Glutamatergic neuron (in vitro differentiated cells): ENCODE results near the gene NDUFV1. TPM values are rescaled to one million over a fixed set of nuclear protein-coding genes. Genes with fewer than 3 reads are reported as not detected.

Experiments used
- DNase-seq: peaks from one replicate; pipeline ENCODE4 v3.0.0; 2022
- H3K27ac Mint-ChIP-seq: one replicate; pipeline ENCODE4 v1.8.0; 2020; ENCODE audit warnings: mild to moderate bottlenecking, mixed read lengths, inconsistent platforms; ENCODE audit not compliant: unreplicated experiment
- H3K27me3 Mint-ChIP-seq: one replicate; pipeline ENCODE4 v1.8.0; 2020; ENCODE audit warnings: mild to moderate bottlenecking, moderate library complexity, mixed read lengths, inconsistent platforms; ENCODE audit not compliant: unreplicated experiment
- H3K36me3 Mint-ChIP-seq: one replicate; pipeline ENCODE4 v1.8.0; 2020; ENCODE audit warnings: mild to moderate bottlenecking, mixed read lengths, inconsistent platforms; ENCODE audit not compliant: unreplicated experiment
- H3K4me1 Mint-ChIP-seq: one replicate; pipeline ENCODE4 v1.8.0; 2020; ENCODE audit warnings: mild to moderate bottlenecking, low read depth, mixed read lengths, inconsistent platforms; ENCODE audit not compliant: unreplicated experiment
- H3K4me3 Mint-ChIP-seq: one replicate; pipeline ENCODE4 v1.8.0; 2020; ENCODE audit warnings: mild to moderate bottlenecking, mixed read lengths, inconsistent platforms; ENCODE audit not compliant: unreplicated experiment
- H3K9me3 Mint-ChIP-seq: one replicate; pipeline ENCODE4 v1.8.0; 2020; ENCODE audit warnings: mild to moderate bottlenecking, moderate library complexity, mixed read lengths, inconsistent platforms; ENCODE audit not compliant: unreplicated experiment
- total RNA-seq: library from RNA; stranded (reverse); fragmentation: NEBNext Ultra II Directional; extraction: Animal tissue kit (Norgen Biotek cat#: 25700); gene quantifications from one replicate; pipeline ENCODE4 v1.2.1, GENCODE V29; 2021; ENCODE audit not compliant: unreplicated experiment
- TF ChIP-seq, protein P1 (sequence below): fragments of 200-600 bp; sonication (generic); IDR thresholded peaks from one replicate; pipeline ENCODE4 v1.5.0; 2021; ENCODE audit not compliant: partially characterized antibody, unreplicated experiment

NDUFV1 gene
- total RNA-seq, 1 donor from 2014 or later: 216 TPM

DNA sequence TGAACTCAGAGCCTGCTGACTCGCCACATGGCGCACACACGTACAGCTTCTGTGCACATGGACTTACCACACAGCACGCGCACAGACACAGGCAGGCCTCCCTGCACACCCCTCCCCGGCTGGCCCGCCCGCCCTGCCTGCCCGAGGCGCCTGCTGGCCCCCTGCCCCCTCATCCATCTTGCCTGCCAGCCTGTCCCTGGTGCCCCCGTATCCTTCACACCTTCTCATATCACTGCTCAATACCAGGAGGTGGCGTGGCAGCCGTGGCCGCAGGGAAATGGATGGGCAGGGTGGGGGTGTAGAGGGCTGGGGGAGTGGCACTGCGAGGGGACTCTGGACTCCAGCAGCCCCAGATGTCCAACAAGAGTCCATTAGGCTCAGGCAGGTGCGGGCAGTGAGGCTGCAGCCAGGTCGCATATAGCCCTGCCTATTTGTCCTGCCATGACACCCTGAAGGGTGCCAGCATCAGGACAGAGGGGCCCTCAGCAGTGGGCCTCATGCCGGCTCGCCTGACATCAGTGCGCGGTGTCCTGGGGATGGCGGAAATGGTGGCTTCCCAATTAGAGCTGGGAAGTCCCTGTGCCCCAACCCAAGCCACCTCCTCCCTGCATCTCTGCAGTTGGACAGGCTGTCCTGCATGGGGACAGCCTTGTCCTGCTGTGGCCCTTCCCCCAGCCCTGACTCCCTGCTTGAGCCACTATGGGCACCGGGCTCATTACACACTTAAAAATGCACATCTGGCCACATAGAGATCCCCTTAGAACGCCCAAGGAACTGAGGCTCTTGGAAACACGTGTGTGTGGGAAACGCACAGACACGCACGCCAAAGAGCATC is 34.8 kb downstream of the NDUFV1 start:
- H3K27me3 Mint-ChIP-seq: peaks cover 6% of the 10 kb centered on the region
- no peaks in the 10 kb centered on the region for H3K36me3 Mint-ChIP-seq
- no peak for DNase-seq
- H3K27ac Mint-ChIP-seq: no peak overlapping the region
- H3K4me1 Mint-ChIP-seq: no peaks in the 10 kb centered on the region
- TF ChIP-seq, protein P1, sequence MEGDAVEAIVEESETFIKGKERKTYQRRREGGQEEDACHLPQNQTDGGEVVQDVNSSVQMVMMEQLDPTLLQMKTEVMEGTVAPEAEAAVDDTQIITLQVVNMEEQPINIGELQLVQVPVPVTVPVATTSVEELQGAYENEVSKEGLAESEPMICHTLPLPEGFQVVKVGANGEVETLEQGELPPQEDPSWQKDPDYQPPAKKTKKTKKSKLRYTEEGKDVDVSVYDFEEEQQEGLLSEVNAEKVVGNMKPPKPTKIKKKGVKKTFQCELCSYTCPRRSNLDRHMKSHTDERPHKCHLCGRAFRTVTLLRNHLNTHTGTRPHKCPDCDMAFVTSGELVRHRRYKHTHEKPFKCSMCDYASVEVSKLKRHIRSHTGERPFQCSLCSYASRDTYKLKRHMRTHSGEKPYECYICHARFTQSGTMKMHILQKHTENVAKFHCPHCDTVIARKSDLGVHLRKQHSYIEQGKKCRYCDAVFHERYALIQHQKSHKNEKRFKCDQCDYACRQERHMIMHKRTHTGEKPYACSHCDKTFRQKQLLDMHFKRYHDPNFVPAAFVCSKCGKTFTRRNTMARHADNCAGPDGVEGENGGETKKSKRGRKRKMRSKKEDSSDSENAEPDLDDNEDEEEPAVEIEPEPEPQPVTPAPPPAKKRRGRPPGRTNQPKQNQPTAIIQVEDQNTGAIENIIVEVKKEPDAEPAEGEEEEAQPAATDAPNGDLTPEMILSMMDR: no peak
- H3K9me3 Mint-ChIP-seq: peaks cover 4% of the 10 kb centered on the region
- H3K4me3 Mint-ChIP-seq: no peak overlapping the region

DNA sequence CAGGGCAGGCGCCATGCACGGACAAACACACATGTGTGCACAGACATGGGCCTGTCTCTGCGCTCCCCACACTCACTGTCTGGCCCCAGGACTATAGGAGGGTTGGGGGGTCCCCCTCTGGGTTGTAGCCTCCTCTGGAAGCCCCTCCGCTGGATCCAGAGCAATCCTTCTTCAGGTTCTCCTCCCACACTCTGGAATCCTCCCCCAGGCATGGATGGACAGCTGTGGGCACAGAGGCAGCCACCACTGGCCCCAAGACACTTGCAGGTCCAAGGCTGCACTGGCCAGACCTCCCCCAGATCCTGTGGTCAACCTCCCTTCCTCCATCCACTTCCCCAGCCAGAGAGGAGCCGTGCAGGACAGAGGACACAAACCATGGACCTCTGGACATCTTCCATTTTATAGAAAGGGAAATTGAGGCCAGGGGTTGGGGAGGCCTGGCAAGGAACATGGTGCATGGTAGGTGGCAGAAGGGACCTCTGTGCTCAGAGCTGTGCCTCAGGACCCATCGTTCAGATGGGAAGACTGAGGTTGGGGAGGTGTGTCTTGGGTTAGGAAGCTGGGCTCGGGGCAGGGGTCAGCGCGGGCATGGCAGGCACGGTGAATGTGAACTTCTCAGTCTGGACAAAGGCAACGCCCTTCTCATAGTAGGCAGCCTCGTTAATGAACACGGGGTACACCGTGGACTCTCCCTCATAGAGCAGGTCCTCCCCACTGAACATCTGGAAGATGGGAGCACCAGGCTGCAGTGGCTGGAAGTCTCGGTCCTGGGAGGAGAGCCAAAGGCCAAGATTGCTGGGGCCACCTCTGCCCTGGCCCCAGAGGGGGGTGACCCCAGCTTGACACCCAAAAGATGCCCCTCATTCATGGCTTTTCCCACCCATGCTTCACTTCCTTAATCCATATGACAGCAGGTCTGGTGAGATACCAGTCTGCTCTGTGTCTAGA is 35.7 kb downstream of the NDUFV1 start:
- peaks cover 3% of the 10 kb centered on the region for H3K4me1 Mint-ChIP-seq
- DNase-seq: no peak
- H3K36me3 Mint-ChIP-seq: no peaks in the 10 kb centered on the region
- TF ChIP-seq, protein P1: no peak
- peaks cover 6% of the 10 kb centered on the region for H3K27me3 Mint-ChIP-seq
- H3K4me3 Mint-ChIP-seq: no peak overlapping the region
- peaks cover 4% of the 10 kb centered on the region for H3K9me3 Mint-ChIP-seq
- no peak overlapping the region for H3K27ac Mint-ChIP-seq

DNA sequence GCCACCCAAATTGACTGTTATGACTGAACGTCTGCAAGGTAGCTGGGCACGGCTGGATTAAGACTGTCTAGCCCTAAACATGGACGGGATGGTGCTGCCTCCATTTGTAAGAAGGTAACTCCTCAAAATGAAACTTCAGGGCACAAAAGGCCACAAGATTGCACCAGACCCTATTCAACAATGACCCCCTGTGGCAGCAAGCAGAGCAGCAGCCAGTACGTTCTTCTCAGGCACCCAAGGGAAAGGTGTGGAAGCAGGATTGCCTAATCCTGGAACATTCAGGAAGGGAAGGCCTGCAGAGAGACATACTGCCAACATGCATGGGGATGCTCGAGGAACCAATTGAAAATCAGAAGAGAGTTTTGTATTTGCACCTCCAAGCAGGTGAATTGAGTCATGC is 37.3 kb downstream of the NDUFV1 start:
- TF ChIP-seq, protein P1: peak; percentile 15
- peaks cover 3% of the 10 kb centered on the region for H3K4me1 Mint-ChIP-seq
- no peak for DNase-seq
- peaks cover 9% of the 10 kb centered on the region for H3K27me3 Mint-ChIP-seq
- H3K36me3 Mint-ChIP-seq: no peaks in the 10 kb centered on the region
- H3K9me3 Mint-ChIP-seq: peaks cover 4% of the 10 kb centered on the region
- H3K4me3 Mint-ChIP-seq: no peak overlapping the region
- no peak overlapping the region for H3K27ac Mint-ChIP-seq

DNA sequence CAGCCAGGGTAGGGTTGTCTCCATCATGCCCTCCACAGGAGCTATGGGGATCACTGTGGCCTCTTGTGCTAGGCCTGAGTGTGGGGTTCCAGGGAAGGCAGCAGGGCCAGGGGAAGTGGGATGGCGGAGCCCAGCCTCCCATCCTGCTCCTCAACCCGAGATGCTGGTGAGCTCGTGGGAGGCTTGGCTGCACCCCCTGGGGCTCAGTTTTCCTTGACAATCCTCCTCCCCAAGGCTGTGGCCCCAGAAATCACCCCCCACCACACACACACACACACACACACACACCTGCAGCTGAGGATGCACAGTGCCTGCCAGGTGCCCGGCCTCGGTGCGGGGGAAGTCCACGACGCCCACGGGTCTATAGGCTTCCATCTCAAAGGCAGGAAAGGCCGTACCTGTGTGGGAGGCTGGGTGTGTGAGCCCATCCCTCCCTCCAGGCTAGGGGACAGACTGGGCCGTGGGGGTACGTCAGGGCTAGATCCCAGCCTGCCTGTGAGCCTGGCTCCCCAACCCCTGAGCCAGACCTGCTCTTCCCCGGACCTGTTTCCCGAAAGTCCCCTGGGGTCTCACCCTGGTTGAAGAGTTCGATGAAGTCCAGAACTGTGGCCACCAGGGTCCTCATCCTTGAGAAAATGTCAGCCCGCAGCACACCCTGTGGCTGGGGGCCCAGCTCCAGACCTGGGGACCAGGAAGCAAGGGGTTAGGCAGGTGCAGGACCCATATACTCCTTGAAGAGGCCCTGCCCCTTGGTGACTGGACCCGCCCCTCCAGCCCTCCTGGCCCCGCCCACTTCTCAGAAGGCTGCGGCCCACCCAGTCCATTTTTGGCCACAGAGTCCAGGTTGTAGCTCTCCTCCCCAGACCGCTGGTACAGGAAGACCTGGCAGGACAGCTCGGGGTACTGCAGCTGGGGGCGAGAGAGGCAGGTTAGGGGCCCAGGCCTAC is 38.0 kb downstream of the NDUFV1 start:
- no peak overlapping the region for H3K4me3 Mint-ChIP-seq
- H3K4me1 Mint-ChIP-seq: peaks cover 3% of the 10 kb centered on the region
- H3K9me3 Mint-ChIP-seq: peaks cover 4% of the 10 kb centered on the region
- TF ChIP-seq, protein P1: no peak
- H3K36me3 Mint-ChIP-seq: no peaks in the 10 kb centered on the region
- peaks cover 9% of the 10 kb centered on the region for H3K27me3 Mint-ChIP-seq
- no peak for DNase-seq
- no peak overlapping the region for H3K27ac Mint-ChIP-seq
